Neural cell (in vitro differentiated cells): ENCODE measurements around the gene PTAFR. TPM values are rescaled to one million over a fixed set of nuclear protein-coding genes. Genes with fewer than 3 reads are reported as not detected.

ENCODE experiments used
- H2AFZ ChIP-seq: fragments of 200-600, 300-800 bp; sonication (generic), shearing (Covaris generic); 2 replicates; pipeline ENCODE4 v1.6.0; 2014; ENCODE audit warnings: low read depth, mild to moderate bottlenecking, antibody characterized with exemption, low read length, moderate library complexity
- H3F3A ChIP-seq: fragments of 200-600 bp; shearing (Covaris generic); 2 replicates; pipeline ENCODE4 v1.6.1; 2016; ENCODE audit warnings: mild to moderate bottlenecking, moderate library complexity, mixed read lengths, antibody characterized with exemption, low read length; ENCODE audit not compliant: insufficient read depth, poor library complexity, severe bottlenecking
- H3K27ac ChIP-seq: fragments of 200-600, 300-800 bp; sonication (generic), shearing (Covaris generic); 2 replicates; pipeline ENCODE4 v1.5.1; 2014; ENCODE audit warnings: mild to moderate bottlenecking, low read length, moderate library complexity
- H3K27me3 ChIP-seq: fragments of 300-800, 200-600 bp; sonication (generic), shearing (Covaris generic); 2 replicates; pipeline ENCODE4 v1.6.0; 2014; ENCODE audit warnings: mild to moderate bottlenecking, low read depth, low read length, moderate library complexity; ENCODE audit not compliant: insufficient read depth
- H3K36me3 ChIP-seq: fragments of 300-800, 200-600 bp; sonication (generic), shearing (Covaris generic); 2 replicates; pipeline ENCODE4 v1.5.1; 2014; ENCODE audit warnings: mild to moderate bottlenecking, antibody characterized with exemption, low read length, moderate library complexity; ENCODE audit not compliant: insufficient read depth
- H3K4me2 ChIP-seq: fragments of 300-800, 200-600 bp; sonication (generic), shearing (Covaris generic); 2 replicates; pipeline ENCODE4 v1.6.0; 2014; ENCODE audit warnings: mild to moderate bottlenecking, low read length
- H3K4me3 ChIP-seq: fragments of 300-800, 200-600 bp; sonication (generic), shearing (Covaris generic); 2 replicates; pipeline ENCODE4 v1.5.1; 2014; ENCODE audit warnings: mild to moderate bottlenecking, low read length, moderate library complexity
- H3K79me2 ChIP-seq: fragments of 200-600 bp; shearing (Covaris generic); replicated peaks from 2 replicates; pipeline ENCODE4 v1.6.0; 2014; ENCODE audit warnings: mild to moderate bottlenecking, low read length, moderate library complexity; ENCODE audit not compliant: insufficient read depth
- H3K9ac ChIP-seq: fragments of 300-800, 200-600 bp; sonication (generic), shearing (Covaris generic); 2 replicates; pipeline ENCODE4 v1.6.1; 2016; ENCODE audit warnings: mild to moderate bottlenecking, low read length, mixed read lengths
- H3K9me2 ChIP-seq: fragments of 200-600 bp; shearing (Covaris generic); 2 replicates; pipeline ENCODE4 v1.6.1; 2016; ENCODE audit warnings: mild to moderate bottlenecking, low read length, mixed read lengths; ENCODE audit not compliant: insufficient read depth
- H3K9me3 ChIP-seq: fragments of 200-600, 300-800 bp; sonication (generic), shearing (Covaris generic); 2 replicates; pipeline ENCODE4 v1.6.1; 2016; ENCODE audit warnings: mild to moderate bottlenecking, mixed run types, low read length, moderate library complexity, mixed read lengths
- H4K20me1 ChIP-seq: fragments of 200-600 bp; shearing (Covaris generic); 2 replicates; pipeline ENCODE4 v1.6.1; 2016; ENCODE audit warnings: mild to moderate bottlenecking, mixed run types; ENCODE audit not compliant: insufficient read depth
- EP300 ChIP-seq: fragments of 450-650 bp; conservative IDR thresholded peaks from 2 replicates; pipeline ENCODE4 v1.6.1; 2014; ENCODE audit warnings: antibody characterized with exemption, mild to moderate bottlenecking, moderate library complexity; ENCODE audit not compliant: poor library complexity, severe bottlenecking
- EZH2 ChIP-seq: fragments of 200-600, 300-800 bp; shearing (Covaris generic), sonication (generic); IDR thresholded peaks from 2 replicates; pipeline ENCODE4 v1.6.1; 2014; ENCODE audit warnings: antibody characterized with exemption, low read length, borderline replicate concordance, mild to moderate bottlenecking; ENCODE audit not compliant: insufficient read depth, poor library complexity, severe bottlenecking
- MXI1 ChIP-seq: fragments of 450-650 bp; conservative IDR thresholded peaks from 2 replicates; pipeline ENCODE4 v1.6.1; 2014; ENCODE audit warnings: antibody characterized with exemption, mild to moderate bottlenecking; ENCODE audit not compliant: poor library complexity, severe bottlenecking
- POLR2AphosphoS5 ChIP-seq: IDR thresholded peaks from 2 replicates; pipeline ENCODE4 v1.6.1; 2012
- RAD21 ChIP-seq: fragments of 450-650 bp; conservative IDR thresholded peaks from 2 replicates; pipeline ENCODE4 v1.6.1; 2014; ENCODE audit warnings: antibody characterized with exemption, mild to moderate bottlenecking, moderate library complexity
- SMC3 ChIP-seq: fragments of 450-650 bp; conservative IDR thresholded peaks from 2 replicates; pipeline ENCODE4 v1.6.1; 2014; ENCODE audit warnings: antibody characterized with exemption, mild to moderate bottlenecking, moderate library complexity; ENCODE audit not compliant: poor library complexity
- TAF1 ChIP-seq: IDR thresholded peaks from 2 replicates; pipeline ENCODE4 v1.6.1; 2012; ENCODE audit warnings: low read depth
- polyA plus RNA-seq: library from polyadenylated mRNA; depleted of rRNA; stranded (reverse); fragments of >200 nt; gene quantifications from 2 replicates; pipeline ENCODE4 v1.2.3, GENCODE V29; 2014
- TF ChIP-seq, protein P1 (sequence below): fragments of 450-650 bp; IDR thresholded peaks from 2 replicates; pipeline ENCODE4 v1.5.1; 2014; ENCODE audit warnings: antibody characterized with exemption, mild to moderate bottlenecking, moderate library complexity; ENCODE audit not compliant: poor library complexity, severe bottlenecking
- TF ChIP-seq, protein P2 (sequence below): IDR thresholded peaks from 2 replicates; pipeline ENCODE4 v1.6.1; 2012; ENCODE audit warnings: borderline replicate concordance

The PTAFR gene
- polyA plus RNA-seq, 1 donor from 2014 or later: 0.30 TPM

DNA sequence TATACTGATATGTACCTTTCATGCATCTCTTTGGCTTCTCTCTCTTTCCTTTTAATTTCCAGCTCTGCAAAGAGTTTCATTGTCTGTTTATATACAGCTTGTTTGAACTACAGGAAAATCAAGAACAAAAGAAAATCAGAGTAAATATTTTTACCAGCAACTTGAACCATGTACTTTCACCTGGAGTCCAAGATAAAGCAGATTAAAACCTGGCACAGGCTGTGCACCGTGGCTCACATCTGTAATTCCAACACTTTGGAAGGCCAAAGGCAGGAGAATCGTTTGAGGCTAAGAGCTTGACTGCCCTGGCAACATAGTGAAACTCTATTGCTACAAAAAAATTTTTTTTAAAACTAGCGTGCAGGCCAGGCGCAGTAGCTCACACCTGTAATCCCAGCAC lies 28.8 kb upstream of the PTAFR start:
- Histone ChIP-seq H3F3A (no peaks in the 10 kb centered on the region), H3K4me3 (no peak overlapping the region), H3K9me2 (no peaks in the 10 kb centered on the region), H2AFZ (no peak overlapping the region), H4K20me1 (no peaks in the 10 kb centered on the region), H3K79me2 (no peaks in the 10 kb centered on the region), H3K36me3 (no peaks in the 10 kb centered on the region), H3K9me3 (no peaks in the 10 kb centered on the region), H3K27ac (no peak overlapping the region), H3K27me3 (no peaks in the 10 kb centered on the region), H3K4me2 (no peak overlapping the region), H3K9ac (no peak overlapping the region)
- TF ChIP-seq SMC3 (no peak), TAF1 (no peak), POLR2AphosphoS5 (no peak), EP300 (no peak), RAD21 (no peak)
- TF ChIP-seq, protein P1, sequence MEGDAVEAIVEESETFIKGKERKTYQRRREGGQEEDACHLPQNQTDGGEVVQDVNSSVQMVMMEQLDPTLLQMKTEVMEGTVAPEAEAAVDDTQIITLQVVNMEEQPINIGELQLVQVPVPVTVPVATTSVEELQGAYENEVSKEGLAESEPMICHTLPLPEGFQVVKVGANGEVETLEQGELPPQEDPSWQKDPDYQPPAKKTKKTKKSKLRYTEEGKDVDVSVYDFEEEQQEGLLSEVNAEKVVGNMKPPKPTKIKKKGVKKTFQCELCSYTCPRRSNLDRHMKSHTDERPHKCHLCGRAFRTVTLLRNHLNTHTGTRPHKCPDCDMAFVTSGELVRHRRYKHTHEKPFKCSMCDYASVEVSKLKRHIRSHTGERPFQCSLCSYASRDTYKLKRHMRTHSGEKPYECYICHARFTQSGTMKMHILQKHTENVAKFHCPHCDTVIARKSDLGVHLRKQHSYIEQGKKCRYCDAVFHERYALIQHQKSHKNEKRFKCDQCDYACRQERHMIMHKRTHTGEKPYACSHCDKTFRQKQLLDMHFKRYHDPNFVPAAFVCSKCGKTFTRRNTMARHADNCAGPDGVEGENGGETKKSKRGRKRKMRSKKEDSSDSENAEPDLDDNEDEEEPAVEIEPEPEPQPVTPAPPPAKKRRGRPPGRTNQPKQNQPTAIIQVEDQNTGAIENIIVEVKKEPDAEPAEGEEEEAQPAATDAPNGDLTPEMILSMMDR: no peak
- TF ChIP-seq, protein P2, sequence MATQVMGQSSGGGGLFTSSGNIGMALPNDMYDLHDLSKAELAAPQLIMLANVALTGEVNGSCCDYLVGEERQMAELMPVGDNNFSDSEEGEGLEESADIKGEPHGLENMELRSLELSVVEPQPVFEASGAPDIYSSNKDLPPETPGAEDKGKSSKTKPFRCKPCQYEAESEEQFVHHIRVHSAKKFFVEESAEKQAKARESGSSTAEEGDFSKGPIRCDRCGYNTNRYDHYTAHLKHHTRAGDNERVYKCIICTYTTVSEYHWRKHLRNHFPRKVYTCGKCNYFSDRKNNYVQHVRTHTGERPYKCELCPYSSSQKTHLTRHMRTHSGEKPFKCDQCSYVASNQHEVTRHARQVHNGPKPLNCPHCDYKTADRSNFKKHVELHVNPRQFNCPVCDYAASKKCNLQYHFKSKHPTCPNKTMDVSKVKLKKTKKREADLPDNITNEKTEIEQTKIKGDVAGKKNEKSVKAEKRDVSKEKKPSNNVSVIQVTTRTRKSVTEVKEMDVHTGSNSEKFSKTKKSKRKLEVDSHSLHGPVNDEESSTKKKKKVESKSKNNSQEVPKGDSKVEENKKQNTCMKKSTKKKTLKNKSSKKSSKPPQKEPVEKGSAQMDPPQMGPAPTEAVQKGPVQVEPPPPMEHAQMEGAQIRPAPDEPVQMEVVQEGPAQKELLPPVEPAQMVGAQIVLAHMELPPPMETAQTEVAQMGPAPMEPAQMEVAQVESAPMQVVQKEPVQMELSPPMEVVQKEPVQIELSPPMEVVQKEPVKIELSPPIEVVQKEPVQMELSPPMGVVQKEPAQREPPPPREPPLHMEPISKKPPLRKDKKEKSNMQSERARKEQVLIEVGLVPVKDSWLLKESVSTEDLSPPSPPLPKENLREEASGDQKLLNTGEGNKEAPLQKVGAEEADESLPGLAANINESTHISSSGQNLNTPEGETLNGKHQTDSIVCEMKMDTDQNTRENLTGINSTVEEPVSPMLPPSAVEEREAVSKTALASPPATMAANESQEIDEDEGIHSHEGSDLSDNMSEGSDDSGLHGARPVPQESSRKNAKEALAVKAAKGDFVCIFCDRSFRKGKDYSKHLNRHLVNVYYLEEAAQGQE: no peak

DNA sequence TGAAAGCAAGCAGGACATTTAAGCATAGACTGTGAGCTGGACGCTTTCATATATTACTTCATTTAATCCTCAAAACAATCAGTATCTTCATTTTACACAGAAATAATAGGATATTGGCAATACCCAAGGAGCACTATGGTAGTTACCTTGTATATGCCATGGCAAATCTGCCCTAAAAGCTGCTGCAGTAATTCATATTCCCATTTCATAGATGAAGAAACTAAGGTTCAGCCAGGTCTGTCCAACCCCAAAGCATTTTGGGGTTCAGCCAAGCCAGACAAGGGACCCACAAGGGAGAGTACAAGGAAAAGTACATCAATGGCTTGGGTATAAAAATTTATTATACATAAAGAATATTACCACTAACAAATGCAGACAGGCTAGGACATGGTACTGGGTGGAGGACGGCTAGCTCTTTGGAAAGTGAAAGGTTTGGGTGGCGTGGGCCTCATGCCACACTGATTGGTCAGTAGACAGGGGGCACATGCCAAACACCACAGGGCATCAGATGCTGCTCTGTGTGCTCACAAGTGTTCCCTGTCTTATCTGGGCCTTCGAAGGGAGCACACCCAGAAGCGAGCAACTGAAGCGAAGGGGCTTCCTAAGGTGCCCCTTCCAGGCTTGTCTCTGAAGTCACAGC lies 23.9 kb upstream of the PTAFR start:
- Histone ChIP-seq H4K20me1 (no peaks in the 10 kb centered on the region), H3K36me3 (no peaks in the 10 kb centered on the region), H3K9me2 (no peaks in the 10 kb centered on the region), H3K9me3 (no peaks in the 10 kb centered on the region), H3K79me2 (no peaks in the 10 kb centered on the region), H3F3A (no peaks in the 10 kb centered on the region), H3K4me3 (no peak overlapping the region), H3K9ac (no peak overlapping the region), H2AFZ (no peak overlapping the region), H3K27me3 (no peaks in the 10 kb centered on the region), H3K27ac (no peak overlapping the region), H3K4me2 (no peak overlapping the region)
- TF ChIP-seq POLR2AphosphoS5: no peak
- no peak for TF ChIP-seq MXI1
- TF ChIP-seq, protein P1: no peak
- TF ChIP-seq, protein P2: no peak
- no peak for TF ChIP-seq EP300
- TF ChIP-seq TAF1: no peak
- TF ChIP-seq EZH2: no peak
